Fibroblast of lung (primary cell): ENCODE data around the gene PEX14. TPM values are rescaled to one million over a fixed set of nuclear protein-coding genes. Genes with fewer than 3 reads are reported as not detected.

Source experiments
- DNase-seq, 2 donors: peaks; one replicate each; pipeline versions ENCODE4 v3.0.0 to v3.0.0-alpha.2; 2010; ENCODE audit warnings: low read depth in 2 of 2
- H2AFZ ChIP-seq: 2 replicates; pipeline ENCODE4 v1.5.1; 2012; ENCODE audit warnings: low read length, control low read depth, inconsistent platforms
- H3K27ac ChIP-seq: 2 replicates; pipeline ENCODE4 v1.5.1; 2011; ENCODE audit warnings: low read length, control low read depth; ENCODE audit not compliant: insufficient read depth
- H3K27me3 ChIP-seq: 2 replicates; pipeline ENCODE4 v1.5.1; 2011; ENCODE audit warnings: mild to moderate bottlenecking, low read length; ENCODE audit not compliant: control insufficient read depth, insufficient read depth
- H3K36me3 ChIP-seq: 2 replicates; pipeline ENCODE4 v1.5.1; 2011; ENCODE audit warnings: low read length; ENCODE audit not compliant: control insufficient read depth, insufficient read depth
- H3K4me1 ChIP-seq: 2 replicates; pipeline ENCODE4 v1.5.1; 2011; ENCODE audit warnings: low read length; ENCODE audit not compliant: control insufficient read depth, insufficient read depth; ENCODE audit errors: extremely low read depth
- H3K4me2 ChIP-seq: 2 replicates; pipeline ENCODE4 v1.5.1; 2011; ENCODE audit warnings: low read length, control low read depth; ENCODE audit not compliant: insufficient read depth; ENCODE audit errors: extremely low read depth
- H3K4me3 ChIP-seq, 4 experiments: fragments of 200-600 bp in 1 of 4; sonication (generic) in 1 of 4; replicated peaks in 1 of 4; 2 replicates each; pipeline ENCODE4 v1.5.1; 2011 to 2016; ENCODE audit warnings: low read length in 4 of 4, low read depth in 3 of 4, mild to moderate bottlenecking in 3 of 4, control low read depth in 2 of 4, inconsistent platforms in 1 of 4, mixed read lengths in 1 of 4; ENCODE audit not compliant: insufficient read depth in 1 of 4; ENCODE audit errors: control extremely low read depth in 1 of 4
- H3K79me2 ChIP-seq: 2 replicates; pipeline ENCODE4 v1.5.1; 2012; ENCODE audit warnings: mild to moderate bottlenecking, low read length, inconsistent platforms; ENCODE audit not compliant: control insufficient read depth, insufficient read depth
- H3K9ac ChIP-seq: 2 replicates; pipeline ENCODE4 v1.5.1; 2011; ENCODE audit warnings: mild to moderate bottlenecking, low read length, control low read depth; ENCODE audit not compliant: insufficient read depth
- H3K9me3 ChIP-seq: 2 replicates; pipeline ENCODE4 v1.5.1; 2012; ENCODE audit warnings: low read depth, low read length; ENCODE audit not compliant: control insufficient read depth, insufficient read depth
- H4K20me1 ChIP-seq: 2 replicates; pipeline ENCODE4 v1.5.1; 2011; ENCODE audit warnings: low read length; ENCODE audit not compliant: control insufficient read depth, insufficient read depth; ENCODE audit errors: extremely low read depth
- EZH2 ChIP-seq: IDR thresholded peaks from 2 replicates; pipeline ENCODE4 v1.5.1; 2012; ENCODE audit warnings: low read length, control low read depth, mild to moderate bottlenecking; ENCODE audit errors: missing control alignments
- polyA plus RNA-seq, 2 donors: library from polyadenylated mRNA; depleted of rRNA in 1 of 2; stranded (reverse) in 1 of 2; unstranded in 1 of 2; fragments of >200 nt; gene quantifications; 2 replicates each; pipeline ENCODE4 v1.2.1, GENCODE V29; 2011 to 2012; ENCODE audit warnings: missing spikeins in 1 of 2
- total RNA-seq: library from RNA; depleted of rRNA; stranded (reverse); fragments of >200 nt; gene quantifications from 2 replicates; pipeline ENCODE4 v1.2.1, GENCODE V29; 2014
- TF ChIP-seq, protein P1 (sequence below), 2 donors: IDR thresholded peaks in 1 of 2; conservative IDR thresholded peaks in 1 of 2; 1 replicate in 1 of 2; 2 replicates in 1 of 2; pipeline ENCODE4 v1.5.1; 2011 to 2012; ENCODE audit warnings: low read length in 2 of 2, control low read depth in 1 of 2, inconsistent platforms in 1 of 2, low read depth in 1 of 2, mild to moderate bottlenecking in 1 of 2

PEX14 gene
- total and polyA plus RNA-seq, 2 donors (not counting 1 experiment from before 2014, with no cell fraction given): 10.3 to 11.4 TPM

DNA sequence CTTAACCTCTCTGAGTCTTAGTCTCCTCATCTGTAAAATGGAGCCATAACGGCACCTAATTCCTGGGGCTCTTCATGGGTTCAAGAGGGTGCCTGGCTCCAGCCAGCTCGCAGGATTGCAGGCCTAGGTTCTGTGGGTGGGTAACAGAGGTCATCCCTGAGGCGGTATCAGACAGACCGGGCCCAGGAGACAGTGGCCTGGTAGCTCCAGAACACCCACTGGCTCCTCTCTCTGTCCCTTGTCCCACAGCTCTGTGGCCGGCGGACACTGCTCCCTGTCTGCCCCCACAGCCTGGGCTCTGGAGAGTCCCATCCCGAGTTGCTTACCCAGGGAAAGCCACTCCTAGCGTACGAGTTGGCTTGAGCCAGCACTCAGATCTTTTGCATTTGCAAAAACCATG lies 150.3 kb downstream of the PEX14 start:
- no peaks in the 10 kb centered on the region for H3K9me3 ChIP-seq
- H3K27ac ChIP-seq: no peak overlapping the region

DNA sequence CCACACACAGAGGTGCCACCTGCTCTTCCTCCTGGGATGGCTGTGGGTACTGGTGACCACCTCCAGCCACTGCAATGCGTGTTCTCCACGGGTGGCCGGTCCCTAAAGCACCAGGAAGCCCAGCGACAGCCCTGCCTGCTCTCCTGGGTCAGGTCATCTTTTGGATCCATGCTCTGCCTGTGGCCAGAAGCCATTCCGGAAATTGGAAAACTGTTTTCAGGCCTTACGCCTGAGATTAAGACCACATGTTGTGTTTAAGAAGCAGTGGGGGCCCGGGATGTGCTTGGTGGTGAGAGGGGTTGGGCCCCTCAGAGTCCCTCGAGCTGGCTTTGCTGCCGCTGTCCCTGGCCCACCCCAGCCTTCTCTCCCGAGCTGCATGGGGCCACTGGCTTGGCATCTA lies 150.8 kb downstream of the PEX14 start:
- H3K4me3 ChIP-seq: no peak overlapping the region
- H3K4me2 ChIP-seq: no peak overlapping the region
- H3K27me3 ChIP-seq: no peaks in the 10 kb centered on the region
- H2AFZ ChIP-seq: no peak overlapping the region
- H3K9ac ChIP-seq: no peak overlapping the region
- H3K36me3 ChIP-seq: peaks cover 1% of the 10 kb centered on the region
- no peaks in the 10 kb centered on the region for H4K20me1 ChIP-seq
- TF ChIP-seq EZH2: no peak
- TF ChIP-seq, protein P1, sequence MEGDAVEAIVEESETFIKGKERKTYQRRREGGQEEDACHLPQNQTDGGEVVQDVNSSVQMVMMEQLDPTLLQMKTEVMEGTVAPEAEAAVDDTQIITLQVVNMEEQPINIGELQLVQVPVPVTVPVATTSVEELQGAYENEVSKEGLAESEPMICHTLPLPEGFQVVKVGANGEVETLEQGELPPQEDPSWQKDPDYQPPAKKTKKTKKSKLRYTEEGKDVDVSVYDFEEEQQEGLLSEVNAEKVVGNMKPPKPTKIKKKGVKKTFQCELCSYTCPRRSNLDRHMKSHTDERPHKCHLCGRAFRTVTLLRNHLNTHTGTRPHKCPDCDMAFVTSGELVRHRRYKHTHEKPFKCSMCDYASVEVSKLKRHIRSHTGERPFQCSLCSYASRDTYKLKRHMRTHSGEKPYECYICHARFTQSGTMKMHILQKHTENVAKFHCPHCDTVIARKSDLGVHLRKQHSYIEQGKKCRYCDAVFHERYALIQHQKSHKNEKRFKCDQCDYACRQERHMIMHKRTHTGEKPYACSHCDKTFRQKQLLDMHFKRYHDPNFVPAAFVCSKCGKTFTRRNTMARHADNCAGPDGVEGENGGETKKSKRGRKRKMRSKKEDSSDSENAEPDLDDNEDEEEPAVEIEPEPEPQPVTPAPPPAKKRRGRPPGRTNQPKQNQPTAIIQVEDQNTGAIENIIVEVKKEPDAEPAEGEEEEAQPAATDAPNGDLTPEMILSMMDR (conservative IDR thresholded peaks at IDR 0.05 in 1 of 2, IDR thresholded peaks at IDR 0.05 in 1 of 2; ENCODE audit: low read depth in 1 of 2, low read length in 2 of 2): no peak
- H3K4me1 ChIP-seq: no peaks in the 10 kb centered on the region
- no peak for DNase-seq
- H3K9me3 ChIP-seq: no peaks in the 10 kb centered on the region
- no peaks in the 10 kb centered on the region for H3K79me2 ChIP-seq
- H3K27ac ChIP-seq: no peak overlapping the region

More for the DNA sequence above, 150.3 kb downstream of the PEX14 start:
- Histone ChIP-seq H2AFZ (no peak overlapping the region), H3K4me1 (no peaks in the 10 kb centered on the region), H3K4me3 (no peak overlapping the region), H3K9ac (no peak overlapping the region), H3K36me3 (peaks cover 1% of the 10 kb centered on the region), H3K27me3 (no peaks in the 10 kb centered on the region), H4K20me1 (no peaks in the 10 kb centered on the region), H3K79me2 (no peaks in the 10 kb centered on the region), H3K4me2 (no peak overlapping the region)
- no peak for DNase-seq
- TF ChIP-seq, protein P1 (conservative IDR thresholded peaks at IDR 0.05 in 1 of 2, IDR thresholded peaks at IDR 0.05 in 1 of 2; ENCODE audit: low read depth in 1 of 2, low read length in 2 of 2): no peak
- TF ChIP-seq EZH2: no peak

DNA sequence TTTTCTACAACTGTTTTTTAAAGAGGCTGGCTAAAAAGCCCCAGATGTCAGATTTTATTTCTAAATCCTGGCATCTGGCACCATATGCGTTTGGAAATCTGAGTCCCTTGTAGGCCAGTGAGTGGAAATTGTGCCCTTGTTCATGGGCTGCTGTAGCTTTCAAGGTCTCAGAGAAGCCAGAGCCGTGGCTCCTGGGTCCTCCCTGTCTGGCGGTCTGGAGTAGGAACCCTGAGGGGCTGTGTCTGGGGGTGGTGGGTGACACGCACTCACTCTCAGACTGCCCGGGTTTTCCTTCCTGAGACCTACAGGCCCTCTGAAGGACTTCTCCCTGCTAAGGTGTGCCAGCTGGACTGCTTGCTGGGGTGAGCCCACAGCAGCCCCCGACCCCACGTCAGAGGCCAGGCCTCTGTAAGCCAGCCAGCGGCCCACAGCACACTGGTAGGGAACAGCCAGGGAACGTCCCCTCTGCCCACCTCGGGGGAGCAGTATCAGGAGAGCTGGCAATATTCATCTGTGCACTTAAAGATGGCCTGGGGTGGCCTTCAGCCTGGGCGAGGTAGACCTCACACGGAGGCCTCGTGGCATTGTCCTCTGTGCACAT lies 151.5 kb downstream of the PEX14 start:
- no peak overlapping the region for H3K9ac ChIP-seq
- H3K36me3 ChIP-seq: peaks cover 1% of the 10 kb centered on the region
- H3K27ac ChIP-seq: no peak overlapping the region
- no peak for TF ChIP-seq EZH2
- TF ChIP-seq, protein P1 (conservative IDR thresholded peaks at IDR 0.05 in 1 of 2, IDR thresholded peaks at IDR 0.05 in 1 of 2; ENCODE audit: low read depth in 1 of 2, low read length in 2 of 2): no peak
- no peak for DNase-seq
- H3K4me2 ChIP-seq: no peak overlapping the region
- no peaks in the 10 kb centered on the region for H3K4me1 ChIP-seq
- H3K4me3 ChIP-seq: no peak overlapping the region
- no peaks in the 10 kb centered on the region for H3K79me2 ChIP-seq
- H4K20me1 ChIP-seq: no peaks in the 10 kb centered on the region
- no peaks in the 10 kb centered on the region for H3K27me3 ChIP-seq
- H3K9me3 ChIP-seq: no peaks in the 10 kb centered on the region
- no peak overlapping the region for H2AFZ ChIP-seq
